GM12878 (cell line): ENCODE data around the gene AHCY. TPM values are rescaled to one million over a fixed set of nuclear protein-coding genes. Genes with fewer than 3 reads are reported as not detected.
"Not testable (repeated sequence)": the region's sequence is repeated elsewhere in the genome, so short reads cannot be mapped to it uniquely, and the experiment has no call there.

ENCODE experiments used
- ATAC-seq: fragments of 200-7000 bp; cut with Tn5 transposase; 3 replicates; pipeline ENCODE4 v1.9.1; 2020; ENCODE audit warnings: mild to moderate bottlenecking, moderate library complexity
- BruUV-seq: library from RNA; stranded (reverse); fragments of 400-500 nt; replicated peaks from 2 replicates; lab custom pipeline; 2021; lab: Mats Ljungman, UMichigan
- CTCF ChIA-PET: fragments of 300-600 bp; sonication (Branson Sonifier 250); formaldehyde crosslinking; extraction: SDS; loops from one replicate; lab custom pipeline; 2021; ENCODE audit warnings: inconsistent platforms; lab: Yijun Ruan, JAX
- POLR2A ChIA-PET: fragments of 350-600 bp; formaldehyde crosslinking; extraction: SDS; loops from one replicate; lab custom pipeline; 2021; ENCODE audit warnings: inconsistent platforms; lab: Charles Lee
- RAD21 ChIA-PET: fragments of 300-600 bp; sonication (Branson Sonifier 250); formaldehyde crosslinking; loops from one replicate; lab custom pipeline; 2023; ENCODE audit warnings: antibody characterized with exemption; ENCODE audit not compliant: unreplicated experiment; lab: Charles Lee
- SMC1A ChIA-PET: fragments of 300-600 bp; sonication (Branson Sonifier 250); formaldehyde crosslinking; loops from one replicate; lab custom pipeline; 2023; ENCODE audit not compliant: unreplicated experiment, uncharacterized antibody; lab: Charles Lee
- DNase-seq: peaks from one replicate; pipeline ENCODE4 v3.0.0-alpha.2; 2011; ENCODE audit warnings: low read depth, low spot score
- FAIRE-seq: peaks from 3 replicates; lab custom pipeline; 2011; peaks lifted over from hg19 to GRCh38; lab: Jason Lieb, UNC
- H2AFZ ChIP-seq: 2 replicates; pipeline ENCODE4 v1.6.0; 2011; ENCODE audit warnings: low read depth, low read length, control low read depth; ENCODE audit not compliant: control insufficient read depth
- H3K27ac ChIP-seq: 2 replicates; pipeline ENCODE4 v1.5.1; 2011; ENCODE audit warnings: control low read depth; ENCODE audit not compliant: control insufficient read depth, insufficient read depth
- H3K27me3 ChIP-seq, 2 experiments: replicated peaks in 1 of 2; 2 replicates each; pipeline versions ENCODE4 v1.6.0 to v1.6.1; 2011; ENCODE audit warnings: low read length in 1 of 2; ENCODE audit not compliant: control insufficient read depth in 2 of 2, insufficient read depth in 2 of 2
- H3K36me3 ChIP-seq, 2 experiments: 2 replicates each; pipeline ENCODE4 v1.5.1; 2011; ENCODE audit warnings: low read length in 1 of 2; ENCODE audit not compliant: control insufficient read depth in 2 of 2, insufficient read depth in 2 of 2
- H3K4me1 ChIP-seq: 2 replicates; pipeline ENCODE4 v1.6.1; 2011; ENCODE audit warnings: mild to moderate bottlenecking, low read length, moderate library complexity, mixed read lengths; ENCODE audit not compliant: control insufficient read depth, insufficient read depth
- H3K4me2 ChIP-seq: 2 replicates; pipeline ENCODE4 v1.6.0; 2011; ENCODE audit warnings: control low read depth; ENCODE audit not compliant: control insufficient read depth, insufficient read depth
- H3K4me3 ChIP-seq: fragments of 200-600 bp; sonication (generic); 2 replicates; pipeline ENCODE4 v1.5.1; 2016
- H3K79me2 ChIP-seq: 2 replicates; pipeline ENCODE4 v1.6.0; 2011; ENCODE audit warnings: low read length; ENCODE audit not compliant: control insufficient read depth, insufficient read depth
- H3K9ac ChIP-seq: 2 replicates; pipeline ENCODE4 v1.8.0; 2011; ENCODE audit warnings: low read length, control low read depth, mixed read lengths; ENCODE audit not compliant: control insufficient read depth, insufficient read depth
- H3K9me3 ChIP-seq: replicated peaks from 3 replicates; pipeline ENCODE4 v1.5.1; 2011; ENCODE audit warnings: mild to moderate bottlenecking, low read length; ENCODE audit not compliant: control insufficient read depth, insufficient read depth
- H4K20me1 ChIP-seq: 2 replicates; pipeline ENCODE4 v1.6.0; 2011; ENCODE audit not compliant: control insufficient read depth, insufficient read depth
- CBFB ChIP-seq: IDR thresholded peaks from 2 replicates; pipeline ENCODE4 v1.6.1; 2016; ENCODE audit warnings: antibody characterized with exemption, low read depth
- GATAD2B ChIP-seq: fragments of 450-650 bp; conservative IDR thresholded peaks from 2 replicates; pipeline ENCODE4 v1.6.1; 2017; ENCODE audit warnings: low read depth, mild to moderate bottlenecking, moderate library complexity
- NBN ChIP-seq: fragments of 450-650 bp; IDR thresholded peaks from 2 replicates; pipeline ENCODE4 v1.6.1; 2016
- PAX8 ChIP-seq: fragments of 450-650 bp; IDR thresholded peaks from 2 replicates; pipeline ENCODE4 v1.6.1; 2017; ENCODE audit warnings: mild to moderate bottlenecking, moderate library complexity
- POU2F2 ChIP-seq: IDR thresholded peaks from 3 replicates; pipeline ENCODE4 v1.6.1; 2011; ENCODE audit warnings: low read depth, mild to moderate bottlenecking, low read length, borderline replicate concordance
- TAF1 ChIP-seq: IDR thresholded peaks from 2 replicates; pipeline ENCODE4 v1.6.1; 2011; ENCODE audit warnings: mild to moderate bottlenecking, low read depth, low read length, borderline replicate concordance
- ZNF217 ChIP-seq: fragments of 450-650 bp; IDR thresholded peaks from 2 replicates; pipeline ENCODE4 v1.6.1; 2017; ENCODE audit warnings: antibody characterized with exemption, mild to moderate bottlenecking
- WGBS: methylation state at CpG from one replicate; pipeline ENCODE4 v1.1.6; 2016; ENCODE audit warnings: low lambda C conversion rate; ENCODE audit not compliant: insufficient replicate concordance, insufficient coverage; ENCODE audit errors: missing lambda C conversion rate; 5-methylcytosine and 5-hydroxymethylcytosine counted together
- in situ Hi-C: fragments of 300-500 bp; cut with MboI; formaldehyde crosslinking; loops from 9 replicates; pipeline ENCODE4 v1.14.3; 2018; ENCODE audit warnings: mixed read lengths
- intact Hi-C: fragments of 100-400 bp; cut with micrococcal nuclease; formaldehyde crosslinking; loops from one replicate; pipeline ENCODE4 v1.14.2; 2022; ENCODE audit not compliant: unreplicated experiment
- polyA plus RNA-seq, 11 experiments: library from polyadenylated mRNA; depleted of rRNA in 4 of 11; unstranded in 6 of 11; stranded (reverse) in 5 of 11; fragments of >200 nt; fragmentation: Nextera tagmentation in 4 of 11; fragmentation: Illumina TruSeq in 1 of 11; extraction: Ambion mirVana in 4 of 11; extraction: Trizol in 1 of 11; gene quantifications; 1 replicate in 1 of 11; 2 replicates in 10 of 11; pipeline versions ENCODE4 v1.2.1 to v1.2.3, GENCODE V29; 2011 to 2016; ENCODE audit warnings: inconsistent platforms in 2 of 11, missing spikeins in 2 of 11, low read depth in 1 of 11
- total RNA-seq, 4 experiments: library from RNA; depleted of rRNA in 3 of 4; stranded (reverse); fragments of >200 nt in 3 of 4; fragmentation: Illumina TruSeq in 1 of 4; extraction: Trizol in 1 of 4; gene quantifications; 2 replicates each; pipeline versions ENCODE4 v1.2.1 to v1.2.3, GENCODE V29; 2013 to 2021
- TF ChIP-seq, protein P1 (sequence below): fragments of 450-650 bp; conservative IDR thresholded peaks from 2 replicates; pipeline ENCODE4 v1.6.1; 2017; ENCODE audit warnings: mild to moderate bottlenecking, moderate library complexity
- TF ChIP-seq, protein P2 (sequence below): IDR thresholded peaks from 2 replicates; pipeline ENCODE4 v1.6.1; 2011; ENCODE audit warnings: low read depth, mild to moderate bottlenecking, low read length, moderate library complexity, borderline replicate concordance; ENCODE audit errors: extremely low read depth
- TF ChIP-seq, protein P3 (sequence below): fragments of 450-650 bp; IDR thresholded peaks from 2 replicates; pipeline ENCODE4 v1.6.1; 2016; ENCODE audit warnings: mild to moderate bottlenecking, moderate library complexity, borderline replicate concordance

AHCY gene
- total and polyA plus RNA-seq, 10 of the 15 experiments (the other 5 are each of a cell fraction or from before 2014, with no cell fraction given) = 84.9 to 223 (median 181) TPM

GRCh38 chr20:34331838-34332237 is 28.7 kb upstream of the AHCY start:
- no peaks in the 10 kb centered on the region for H3K36me3 ChIP-seq
- BruUV-seq = no TSS peak
- intact Hi-C loops = no loop called here
- H3K9me3 ChIP-seq = no peaks in the 10 kb centered on the region; the same call in 2 of the 3 replicates
- DNase-seq = no peak
- RAD21 ChIA-PET = no interaction called here
- in situ Hi-C loops = no loop called here
- no peak for ATAC-seq
- no peak for FAIRE-seq
- H3K4me1 ChIP-seq = no peaks in the 10 kb centered on the region; the same call in 1 of the 2 replicates
- CTCF ChIA-PET = no interaction called here
- no peak overlapping the region for H2AFZ ChIP-seq
- WGBS = 70% methylated on average over 7 of the region's 7 CpGs
- H3K4me2 ChIP-seq = no peak overlapping the region
- H3K27ac ChIP-seq = no peak overlapping the region
- no peaks in the 10 kb centered on the region for H3K79me2 ChIP-seq
- H3K9ac ChIP-seq = no peak overlapping the region
- TF ChIP-seq PAX8 (no peak), TAF1 (no peak), POU2F2 (no peak), GATAD2B (no peak), NBN (no peak), CBFB (no peak), ZNF217 (no peak)
- TF ChIP-seq, protein P1, sequence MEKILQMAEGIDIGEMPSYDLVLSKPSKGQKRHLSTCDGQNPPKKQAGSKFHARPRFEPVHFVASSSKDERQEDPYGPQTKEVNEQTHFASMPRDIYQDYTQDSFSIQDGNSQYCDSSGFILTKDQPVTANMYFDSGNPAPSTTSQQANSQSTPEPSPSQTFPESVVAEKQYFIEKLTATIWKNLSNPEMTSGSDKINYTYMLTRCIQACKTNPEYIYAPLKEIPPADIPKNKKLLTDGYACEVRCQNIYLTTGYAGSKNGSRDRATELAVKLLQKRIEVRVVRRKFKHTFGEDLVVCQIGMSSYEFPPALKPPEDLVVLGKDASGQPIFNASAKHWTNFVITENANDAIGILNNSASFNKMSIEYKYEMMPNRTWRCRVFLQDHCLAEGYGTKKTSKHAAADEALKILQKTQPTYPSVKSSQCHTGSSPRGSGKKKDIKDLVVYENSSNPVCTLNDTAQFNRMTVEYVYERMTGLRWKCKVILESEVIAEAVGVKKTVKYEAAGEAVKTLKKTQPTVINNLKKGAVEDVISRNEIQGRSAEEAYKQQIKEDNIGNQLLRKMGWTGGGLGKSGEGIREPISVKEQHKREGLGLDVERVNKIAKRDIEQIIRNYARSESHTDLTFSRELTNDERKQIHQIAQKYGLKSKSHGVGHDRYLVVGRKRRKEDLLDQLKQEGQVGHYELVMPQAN = no peak
- TF ChIP-seq, protein P2, sequence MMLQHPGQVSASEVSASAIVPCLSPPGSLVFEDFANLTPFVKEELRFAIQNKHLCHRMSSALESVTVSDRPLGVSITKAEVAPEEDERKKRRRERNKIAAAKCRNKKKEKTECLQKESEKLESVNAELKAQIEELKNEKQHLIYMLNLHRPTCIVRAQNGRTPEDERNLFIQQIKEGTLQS = no peak
- TF ChIP-seq, protein P3, sequence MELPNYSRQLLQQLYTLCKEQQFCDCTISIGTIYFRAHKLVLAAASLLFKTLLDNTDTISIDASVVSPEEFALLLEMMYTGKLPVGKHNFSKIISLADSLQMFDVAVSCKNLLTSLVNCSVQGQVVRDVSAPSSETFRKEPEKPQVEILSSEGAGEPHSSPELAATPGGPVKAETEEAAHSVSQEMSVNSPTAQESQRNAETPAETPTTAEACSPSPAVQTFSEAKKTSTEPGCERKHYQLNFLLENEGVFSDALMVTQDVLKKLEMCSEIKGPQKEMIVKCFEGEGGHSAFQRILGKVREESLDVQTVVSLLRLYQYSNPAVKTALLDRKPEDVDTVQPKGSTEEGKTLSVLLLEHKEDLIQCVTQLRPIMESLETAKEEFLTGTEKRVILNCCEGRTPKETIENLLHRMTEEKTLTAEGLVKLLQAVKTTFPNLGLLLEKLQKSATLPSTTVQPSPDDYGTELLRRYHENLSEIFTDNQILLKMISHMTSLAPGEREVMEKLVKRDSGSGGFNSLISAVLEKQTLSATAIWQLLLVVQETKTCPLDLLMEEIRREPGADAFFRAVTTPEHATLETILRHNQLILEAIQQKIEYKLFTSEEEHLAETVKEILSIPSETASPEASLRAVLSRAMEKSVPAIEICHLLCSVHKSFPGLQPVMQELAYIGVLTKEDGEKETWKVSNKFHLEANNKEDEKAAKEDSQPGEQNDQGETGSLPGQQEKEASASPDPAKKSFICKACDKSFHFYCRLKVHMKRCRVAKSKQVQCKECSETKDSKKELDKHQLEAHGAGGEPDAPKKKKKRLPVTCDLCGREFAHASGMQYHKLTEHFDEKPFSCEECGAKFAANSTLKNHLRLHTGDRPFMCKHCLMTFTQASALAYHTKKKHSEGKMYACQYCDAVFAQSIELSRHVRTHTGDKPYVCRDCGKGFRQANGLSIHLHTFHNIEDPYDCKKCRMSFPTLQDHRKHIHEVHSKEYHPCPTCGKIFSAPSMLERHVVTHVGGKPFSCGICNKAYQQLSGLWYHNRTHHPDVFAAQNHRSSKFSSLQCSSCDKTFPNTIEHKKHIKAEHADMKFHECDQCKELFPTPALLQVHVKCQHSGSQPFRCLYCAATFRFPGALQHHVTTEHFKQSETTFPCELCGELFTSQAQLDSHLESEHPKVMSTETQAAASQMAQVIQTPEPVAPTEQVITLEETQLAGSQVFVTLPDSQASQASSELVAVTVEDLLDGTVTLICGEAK = no peak
- H3K4me3 ChIP-seq = no peak overlapping the region
- H4K20me1 ChIP-seq = no peaks in the 10 kb centered on the region
- no peaks in the 10 kb centered on the region for H3K27me3 ChIP-seq
- SMC1A ChIA-PET = no interaction called here
- POLR2A ChIA-PET = no interaction called here

DNA sequence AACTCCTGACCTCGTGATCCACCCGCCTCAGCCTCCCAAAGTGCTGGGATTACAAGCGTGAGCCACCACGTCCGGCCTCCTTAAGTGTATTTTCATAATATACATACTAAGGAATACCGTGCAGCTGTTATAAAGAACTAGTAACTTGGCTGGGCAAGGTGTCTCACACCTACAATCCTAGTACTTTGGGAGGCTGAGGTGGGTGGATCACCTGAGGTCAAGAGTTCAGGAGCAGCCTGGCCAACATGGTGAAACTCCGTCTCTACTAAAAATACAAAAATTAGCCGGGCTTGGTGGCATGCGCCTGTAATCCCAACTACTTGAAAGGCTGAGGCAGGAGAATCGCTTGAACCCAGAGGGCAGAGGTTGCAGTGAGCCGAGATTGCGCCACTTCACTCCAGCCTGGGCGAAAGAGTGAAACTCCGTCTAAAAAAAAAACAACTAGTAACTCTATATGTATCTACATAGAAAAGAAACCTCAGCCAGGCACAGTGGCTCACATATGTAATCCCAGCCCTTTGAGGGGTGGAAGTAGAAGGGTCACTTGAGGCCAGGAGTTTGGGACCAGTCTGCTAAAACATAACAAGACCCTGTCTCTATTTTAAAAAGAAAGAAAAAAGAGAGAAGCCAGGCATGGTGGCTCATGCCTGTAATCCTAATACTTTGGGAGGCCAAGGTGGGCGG is 27.8 kb upstream of the AHCY start:
- ATAC-seq, FAIRE-seq, H2AFZ ChIP-seq, H3K27me3 ChIP-seq, H3K4me3 ChIP-seq, H4K20me1 ChIP-seq, intact Hi-C loops, H3K27ac ChIP-seq, SMC1A ChIA-PET, DNase-seq, H3K36me3 ChIP-seq, H3K4me2 ChIP-seq, H3K79me2 ChIP-seq, H3K9me3 ChIP-seq, in situ Hi-C loops, H3K4me1 ChIP-seq, RAD21 ChIA-PET, CTCF ChIA-PET, BruUV-seq, H3K9ac ChIP-seq: not testable (repeated sequence)
- POLR2A ChIA-PET = interaction anchor here (0.6 kb wide), 1 partner anchor 25 kb away, joined by 6 read pairs; no protein-coding TSS in a partner anchor
- 84% methylated on average over 15 of the region's 15 CpGs for WGBS
